HepG2 (cell line): Measurements from ENCODE around the gene LITAF. TPM values are rescaled to one million over a fixed set of nuclear protein-coding genes. Genes with fewer than 3 reads are reported as not detected.

Source experiments
- ELF3 ChIP-seq: IDR thresholded peaks from 2 replicates; pipeline ENCODE4 v1.6.1; 2016; ENCODE audit warnings: missing genetic modification reagents, missing compliant biosample characterization
- SIX1 ChIP-seq: sonication (generic); formaldehyde crosslinking; IDR thresholded peaks from 2 replicates; pipeline ENCODE4 v1.4.0; 2020; ENCODE audit warnings: missing genetic modification reagents, borderline replicate concordance
- SRSF1 ChIP-seq: fragments of 200-400 bp; formaldehyde crosslinking; optimal IDR thresholded peaks from 2 replicates; pipeline ENCODE3; 2017; ENCODE audit warnings: mild to moderate bottlenecking, low read depth, low read length, moderate library complexity
- ZNF670 ChIP-seq: sonication (generic); formaldehyde crosslinking; IDR thresholded peaks from 2 replicates; pipeline ENCODE4 v1.8.0; 2022; ENCODE audit warnings: mild to moderate bottlenecking, missing genetic modification reagents, borderline replicate concordance
- ZSCAN31 ChIP-seq: sonication (generic); formaldehyde crosslinking; IDR thresholded peaks from 2 replicates; pipeline ENCODE4 v1.5.0; 2020; ENCODE audit warnings: low read depth, mild to moderate bottlenecking, missing genetic modification reagents
- polyA plus RNA-seq, 8 experiments: library from polyadenylated mRNA; depleted of rRNA in 3 of 8; stranded (reverse) in 7 of 8; unstranded in 1 of 8; fragments of >200 nt; fragmentation: Illumina TruSeq in 4 of 8; extraction: Trizol in 4 of 8; gene quantifications; 2 replicates each; pipeline versions ENCODE4 v1.2.1 to v1.2.3, GENCODE V29; 2011 to 2016; ENCODE audit warnings: low read depth in 4 of 8, missing spikeins in 1 of 8, mixed read lengths in 1 of 8; ENCODE audit not compliant: insufficient read depth in 1 of 8
- total RNA-seq, 5 experiments: library from RNA; depleted of rRNA; stranded (reverse); fragments of >200 nt; fragmentation: Illumina TruSeq; extraction: Trizol; gene quantifications; 2 replicates each; pipeline ENCODE4 v1.2.3, GENCODE V29; 2016; ENCODE audit warnings: low read depth in 1 of 5
- TF ChIP-seq, protein P1 (sequence below): sonication (generic); formaldehyde crosslinking; IDR thresholded peaks from 2 replicates; pipeline ENCODE4 v1.4.0; 2020; ENCODE audit warnings: missing genetic modification reagents
- TF ChIP-seq, protein P2 (sequence below): sonication (generic); formaldehyde crosslinking; IDR thresholded peaks from 2 replicates; pipeline ENCODE4 v1.4.0; 2020; ENCODE audit warnings: missing genetic modification reagents
- TF ChIP-seq, protein P3 (sequence below): sonication (generic); formaldehyde crosslinking; IDR thresholded peaks from 2 replicates; pipeline ENCODE4 v1.9.0; 2021; ENCODE audit warnings: mild to moderate bottlenecking, missing genetic modification reagents

Gene LITAF
- total and polyA plus RNA-seq, 2 of the 13 experiments (the other 11 are each of a cell fraction or from before 2014, with no cell fraction given) = 80.1 to 141 TPM

GRCh38 chr16:11611871-11612664 lies 25.3 kb upstream of the LITAF start (continued):
- TF ChIP-seq, protein P1, sequence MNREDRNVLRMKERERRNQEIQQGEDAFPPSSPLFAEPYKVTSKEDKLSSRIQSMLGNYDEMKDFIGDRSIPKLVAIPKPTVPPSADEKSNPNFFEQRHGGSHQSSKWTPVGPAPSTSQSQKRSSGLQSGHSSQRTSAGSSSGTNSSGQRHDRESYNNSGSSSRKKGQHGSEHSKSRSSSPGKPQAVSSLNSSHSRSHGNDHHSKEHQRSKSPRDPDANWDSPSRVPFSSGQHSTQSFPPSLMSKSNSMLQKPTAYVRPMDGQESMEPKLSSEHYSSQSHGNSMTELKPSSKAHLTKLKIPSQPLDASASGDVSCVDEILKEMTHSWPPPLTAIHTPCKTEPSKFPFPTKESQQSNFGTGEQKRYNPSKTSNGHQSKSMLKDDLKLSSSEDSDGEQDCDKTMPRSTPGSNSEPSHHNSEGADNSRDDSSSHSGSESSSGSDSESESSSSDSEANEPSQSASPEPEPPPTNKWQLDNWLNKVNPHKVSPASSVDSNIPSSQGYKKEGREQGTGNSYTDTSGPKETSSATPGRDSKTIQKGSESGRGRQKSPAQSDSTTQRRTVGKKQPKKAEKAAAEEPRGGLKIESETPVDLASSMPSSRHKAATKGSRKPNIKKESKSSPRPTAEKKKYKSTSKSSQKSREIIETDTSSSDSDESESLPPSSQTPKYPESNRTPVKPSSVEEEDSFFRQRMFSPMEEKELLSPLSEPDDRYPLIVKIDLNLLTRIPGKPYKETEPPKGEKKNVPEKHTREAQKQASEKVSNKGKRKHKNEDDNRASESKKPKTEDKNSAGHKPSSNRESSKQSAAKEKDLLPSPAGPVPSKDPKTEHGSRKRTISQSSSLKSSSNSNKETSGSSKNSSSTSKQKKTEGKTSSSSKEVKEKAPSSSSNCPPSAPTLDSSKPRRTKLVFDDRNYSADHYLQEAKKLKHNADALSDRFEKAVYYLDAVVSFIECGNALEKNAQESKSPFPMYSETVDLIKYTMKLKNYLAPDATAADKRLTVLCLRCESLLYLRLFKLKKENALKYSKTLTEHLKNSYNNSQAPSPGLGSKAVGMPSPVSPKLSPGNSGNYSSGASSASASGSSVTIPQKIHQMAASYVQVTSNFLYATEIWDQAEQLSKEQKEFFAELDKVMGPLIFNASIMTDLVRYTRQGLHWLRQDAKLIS = no peak
- TF ChIP-seq, protein P2, sequence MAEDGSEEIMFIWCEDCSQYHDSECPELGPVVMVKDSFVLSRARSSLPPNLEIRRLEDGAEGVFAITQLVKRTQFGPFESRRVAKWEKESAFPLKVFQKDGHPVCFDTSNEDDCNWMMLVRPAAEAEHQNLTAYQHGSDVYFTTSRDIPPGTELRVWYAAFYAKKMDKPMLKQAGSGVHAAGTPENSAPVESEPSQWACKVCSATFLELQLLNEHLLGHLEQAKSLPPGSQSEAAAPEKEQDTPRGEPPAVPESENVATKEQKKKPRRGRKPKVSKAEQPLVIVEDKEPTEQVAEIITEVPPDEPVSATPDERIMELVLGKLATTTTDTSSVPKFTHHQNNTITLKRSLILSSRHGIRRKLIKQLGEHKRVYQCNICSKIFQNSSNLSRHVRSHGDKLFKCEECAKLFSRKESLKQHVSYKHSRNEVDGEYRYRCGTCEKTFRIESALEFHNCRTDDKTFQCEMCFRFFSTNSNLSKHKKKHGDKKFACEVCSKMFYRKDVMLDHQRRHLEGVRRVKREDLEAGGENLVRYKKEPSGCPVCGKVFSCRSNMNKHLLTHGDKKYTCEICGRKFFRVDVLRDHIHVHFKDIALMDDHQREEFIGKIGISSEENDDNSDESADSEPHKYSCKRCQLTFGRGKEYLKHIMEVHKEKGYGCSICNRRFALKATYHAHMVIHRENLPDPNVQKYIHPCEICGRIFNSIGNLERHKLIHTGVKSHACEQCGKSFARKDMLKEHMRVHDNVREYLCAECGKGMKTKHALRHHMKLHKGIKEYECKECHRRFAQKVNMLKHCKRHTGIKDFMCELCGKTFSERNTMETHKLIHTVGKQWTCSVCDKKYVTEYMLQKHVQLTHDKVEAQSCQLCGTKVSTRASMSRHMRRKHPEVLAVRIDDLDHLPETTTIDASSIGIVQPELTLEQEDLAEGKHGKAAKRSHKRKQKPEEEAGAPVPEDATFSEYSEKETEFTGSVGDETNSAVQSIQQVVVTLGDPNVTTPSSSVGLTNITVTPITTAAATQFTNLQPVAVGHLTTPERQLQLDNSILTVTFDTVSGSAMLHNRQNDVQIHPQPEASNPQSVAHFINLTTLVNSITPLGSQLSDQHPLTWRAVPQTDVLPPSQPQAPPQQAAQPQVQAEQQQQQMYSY (CRISPR knock-in tag) = peak; percentile 46; the same call in 1 of the 2 replicates
- TF ChIP-seq SRSF1 (peak; percentile 66), SIX1 (CRISPR knock-in tag) (no peak; the same call in 1 of the 2 replicates), ZNF670 (CRISPR knock-in tag) (peak; percentile 49), ZSCAN31 (CRISPR knock-in tag) (peak; percentile 87), ELF3 (CRISPR knock-in tag) (peak; percentile 100)
- TF ChIP-seq, protein P3, sequence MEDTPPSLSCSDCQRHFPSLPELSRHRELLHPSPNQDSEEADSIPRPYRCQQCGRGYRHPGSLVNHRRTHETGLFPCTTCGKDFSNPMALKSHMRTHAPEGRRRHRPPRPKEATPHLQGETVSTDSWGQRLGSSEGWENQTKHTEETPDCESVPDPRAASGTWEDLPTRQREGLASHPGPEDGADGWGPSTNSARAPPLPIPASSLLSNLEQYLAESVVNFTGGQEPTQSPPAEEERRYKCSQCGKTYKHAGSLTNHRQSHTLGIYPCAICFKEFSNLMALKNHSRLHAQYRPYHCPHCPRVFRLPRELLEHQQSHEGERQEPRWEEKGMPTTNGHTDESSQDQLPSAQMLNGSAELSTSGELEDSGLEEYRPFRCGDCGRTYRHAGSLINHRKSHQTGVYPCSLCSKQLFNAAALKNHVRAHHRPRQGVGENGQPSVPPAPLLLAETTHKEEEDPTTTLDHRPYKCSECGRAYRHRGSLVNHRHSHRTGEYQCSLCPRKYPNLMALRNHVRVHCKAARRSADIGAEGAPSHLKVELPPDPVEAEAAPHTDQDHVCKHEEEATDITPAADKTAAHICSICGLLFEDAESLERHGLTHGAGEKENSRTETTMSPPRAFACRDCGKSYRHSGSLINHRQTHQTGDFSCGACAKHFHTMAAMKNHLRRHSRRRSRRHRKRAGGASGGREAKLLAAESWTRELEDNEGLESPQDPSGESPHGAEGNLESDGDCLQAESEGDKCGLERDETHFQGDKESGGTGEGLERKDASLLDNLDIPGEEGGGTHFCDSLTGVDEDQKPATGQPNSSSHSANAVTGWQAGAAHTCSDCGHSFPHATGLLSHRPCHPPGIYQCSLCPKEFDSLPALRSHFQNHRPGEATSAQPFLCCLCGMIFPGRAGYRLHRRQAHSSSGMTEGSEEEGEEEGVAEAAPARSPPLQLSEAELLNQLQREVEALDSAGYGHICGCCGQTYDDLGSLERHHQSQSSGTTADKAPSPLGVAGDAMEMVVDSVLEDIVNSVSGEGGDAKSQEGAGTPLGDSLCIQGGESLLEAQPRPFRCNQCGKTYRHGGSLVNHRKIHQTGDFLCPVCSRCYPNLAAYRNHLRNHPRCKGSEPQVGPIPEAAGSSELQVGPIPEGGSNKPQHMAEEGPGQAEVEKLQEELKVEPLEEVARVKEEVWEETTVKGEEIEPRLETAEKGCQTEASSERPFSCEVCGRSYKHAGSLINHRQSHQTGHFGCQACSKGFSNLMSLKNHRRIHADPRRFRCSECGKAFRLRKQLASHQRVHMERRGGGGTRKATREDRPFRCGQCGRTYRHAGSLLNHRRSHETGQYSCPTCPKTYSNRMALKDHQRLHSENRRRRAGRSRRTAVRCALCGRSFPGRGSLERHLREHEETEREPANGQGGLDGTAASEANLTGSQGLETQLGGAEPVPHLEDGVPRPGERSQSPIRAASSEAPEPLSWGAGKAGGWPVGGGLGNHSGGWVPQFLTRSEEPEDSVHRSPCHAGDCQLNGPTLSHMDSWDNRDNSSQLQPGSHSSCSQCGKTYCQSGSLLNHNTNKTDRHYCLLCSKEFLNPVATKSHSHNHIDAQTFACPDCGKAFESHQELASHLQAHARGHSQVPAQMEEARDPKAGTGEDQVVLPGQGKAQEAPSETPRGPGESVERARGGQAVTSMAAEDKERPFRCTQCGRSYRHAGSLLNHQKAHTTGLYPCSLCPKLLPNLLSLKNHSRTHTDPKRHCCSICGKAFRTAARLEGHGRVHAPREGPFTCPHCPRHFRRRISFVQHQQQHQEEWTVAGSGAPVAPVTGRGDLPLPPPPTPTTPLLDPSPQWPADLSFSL (CRISPR knock-in tag) = no peak
